ENCODE results near the gene P2RY1.

P2RY1 gene, protein sequence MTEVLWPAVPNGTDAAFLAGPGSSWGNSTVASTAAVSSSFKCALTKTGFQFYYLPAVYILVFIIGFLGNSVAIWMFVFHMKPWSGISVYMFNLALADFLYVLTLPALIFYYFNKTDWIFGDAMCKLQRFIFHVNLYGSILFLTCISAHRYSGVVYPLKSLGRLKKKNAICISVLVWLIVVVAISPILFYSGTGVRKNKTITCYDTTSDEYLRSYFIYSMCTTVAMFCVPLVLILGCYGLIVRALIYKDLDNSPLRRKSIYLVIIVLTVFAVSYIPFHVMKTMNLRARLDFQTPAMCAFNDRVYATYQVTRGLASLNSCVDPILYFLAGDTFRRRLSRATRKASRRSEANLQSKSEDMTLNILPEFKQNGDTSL

DNA sequence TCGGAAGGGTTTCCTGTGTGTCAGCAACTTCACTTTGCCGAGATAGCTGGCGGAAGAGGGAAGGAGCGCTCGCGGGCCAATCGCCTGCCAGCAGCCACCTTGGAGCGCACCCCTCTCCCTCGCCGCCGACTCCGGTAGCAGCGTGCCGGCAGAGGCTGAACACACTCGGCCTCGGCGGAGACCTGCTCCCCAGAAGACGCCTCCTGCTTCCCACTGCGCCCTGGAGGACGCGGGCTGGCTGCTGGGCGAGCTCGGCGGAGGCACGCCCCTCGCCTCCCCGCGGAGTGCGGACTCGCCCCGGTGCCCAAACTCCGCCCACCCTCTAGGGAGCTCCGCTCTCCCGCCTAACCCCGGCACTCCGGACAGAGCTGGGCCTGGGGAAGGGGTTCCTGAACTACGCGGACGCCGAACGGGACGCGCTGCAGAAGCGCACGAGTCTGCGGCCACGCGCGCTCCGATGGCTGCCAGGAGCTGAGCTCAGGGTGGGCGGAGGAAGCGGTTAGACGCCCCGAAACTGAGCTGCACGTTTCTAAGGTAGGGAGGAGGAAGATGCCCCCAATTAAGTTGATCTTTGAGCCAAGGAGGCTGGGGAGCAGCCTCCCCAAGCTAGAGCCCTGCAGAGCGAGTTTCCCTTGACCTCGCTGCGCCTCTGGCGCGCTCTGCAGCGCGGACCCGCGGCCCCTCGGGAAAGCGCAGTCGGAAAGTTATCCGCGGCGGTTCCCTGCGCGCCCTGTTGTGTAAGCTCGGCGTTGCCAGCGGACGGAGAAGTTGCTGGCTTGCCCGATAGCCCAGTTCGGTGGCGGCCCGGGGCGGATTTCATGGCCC is at the start of gene P2RY1:
Gene P2RY1, plus strand, starts transcription at position 356 of the 825 bp plus-strand sequence. CDS start 652 bp downstream, outside the sequence.
- DNase-seq (ENCODE audit: low read depth in 1 of 2, low spot score in 1 of 2) = no peak

- no peak for DNase-seq (ENCODE audit: low read depth in 1 of 2, low spot score in 1 of 2)
Measured at GRCh38 chr3:152786977-152787681, 47.8 kb upstream of the P2RY1 start.

DNA sequence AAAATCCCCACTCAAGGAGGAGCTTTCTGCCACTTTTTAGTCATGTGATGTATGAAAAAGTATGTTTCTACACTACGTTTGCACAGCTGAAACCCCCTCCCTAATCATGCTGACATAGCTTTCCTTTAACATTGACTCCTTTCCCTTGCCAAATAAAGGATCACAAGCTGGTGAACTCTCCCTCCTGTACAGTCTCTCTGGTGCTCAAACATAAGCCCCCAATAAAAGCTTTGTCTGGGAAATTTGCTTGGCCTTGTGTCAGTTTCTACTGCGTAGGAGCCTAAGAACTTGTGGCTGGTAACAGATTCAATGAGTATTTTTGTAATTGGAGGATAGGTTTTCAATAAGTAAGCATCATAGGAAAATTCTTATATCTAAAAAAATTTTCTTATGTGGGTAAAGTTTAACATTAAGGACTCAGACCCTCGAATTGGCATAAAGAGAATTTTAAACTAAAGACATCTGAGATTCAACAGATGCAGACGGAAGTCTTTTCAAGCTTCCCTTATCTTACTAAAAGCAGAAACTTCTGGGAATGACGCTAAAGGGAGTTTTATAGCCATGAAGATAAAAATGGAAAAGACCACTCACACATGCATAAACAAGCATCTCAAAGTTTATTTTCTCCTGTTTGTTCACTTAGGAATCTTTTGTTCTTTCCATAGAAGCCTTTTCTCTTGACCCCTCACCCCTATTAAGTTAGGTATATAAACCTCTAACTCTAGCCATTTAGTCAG is 44.1 kb upstream of the P2RY1 start:
- no peak for DNase-seq (ENCODE audit: low read depth in 1 of 2, low spot score in 1 of 2)

DNA sequence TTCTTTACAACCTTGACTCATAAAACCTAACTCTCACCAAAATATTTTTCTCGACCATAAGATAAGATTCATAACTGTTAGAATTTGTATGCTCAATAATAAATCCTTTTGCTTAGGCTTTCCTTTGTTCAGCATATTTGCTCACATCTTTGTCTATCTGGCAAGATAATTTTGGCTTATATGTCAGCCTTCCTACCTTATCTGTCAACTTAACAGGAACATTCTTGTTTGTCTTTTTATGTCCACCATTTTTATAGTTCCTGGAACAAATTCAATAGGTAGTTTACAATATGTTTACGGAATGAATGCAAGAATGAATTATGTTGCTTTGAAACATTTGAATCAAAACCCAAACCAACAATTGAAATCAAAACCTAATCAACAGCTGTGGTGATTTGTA is 41.0 kb upstream of the P2RY1 start:
- no peak for DNase-seq (ENCODE audit: low read depth in 1 of 2, low spot score in 1 of 2)

DNA sequence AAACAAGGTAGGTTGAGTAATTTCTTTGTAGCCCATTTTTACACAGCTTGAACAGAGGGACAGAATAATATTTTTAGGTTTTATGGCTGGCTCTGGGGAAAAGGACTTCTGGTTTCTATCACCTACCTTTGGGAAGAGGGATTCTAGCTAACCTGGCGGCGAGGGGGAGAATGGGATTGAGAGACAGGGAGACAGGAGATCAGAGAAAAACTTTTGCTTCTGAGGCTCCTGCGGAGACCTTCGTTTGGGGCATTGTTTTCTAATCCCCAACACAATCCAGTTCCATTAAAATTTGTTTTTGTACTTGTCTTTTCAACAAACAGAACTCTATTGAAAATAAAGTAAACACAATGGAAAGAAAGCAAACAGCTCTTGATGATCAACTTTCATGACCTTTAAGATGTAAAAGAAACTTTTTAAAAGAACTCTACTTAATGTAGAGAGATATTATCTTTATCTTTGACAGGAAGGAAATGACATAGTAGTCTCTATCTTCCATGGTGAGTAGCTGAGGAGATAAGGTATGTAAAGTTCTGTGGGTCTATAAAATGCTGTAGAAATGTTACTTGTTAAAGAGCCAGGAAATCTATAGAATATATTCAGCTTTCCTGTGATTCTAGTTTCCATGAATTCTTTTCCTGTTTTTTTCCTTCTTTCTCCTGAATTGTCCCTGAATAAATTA is 37.0 kb upstream of the P2RY1 start:
- no peak for DNase-seq (ENCODE audit: low read depth in 1 of 2, low spot score in 1 of 2)

DNA sequence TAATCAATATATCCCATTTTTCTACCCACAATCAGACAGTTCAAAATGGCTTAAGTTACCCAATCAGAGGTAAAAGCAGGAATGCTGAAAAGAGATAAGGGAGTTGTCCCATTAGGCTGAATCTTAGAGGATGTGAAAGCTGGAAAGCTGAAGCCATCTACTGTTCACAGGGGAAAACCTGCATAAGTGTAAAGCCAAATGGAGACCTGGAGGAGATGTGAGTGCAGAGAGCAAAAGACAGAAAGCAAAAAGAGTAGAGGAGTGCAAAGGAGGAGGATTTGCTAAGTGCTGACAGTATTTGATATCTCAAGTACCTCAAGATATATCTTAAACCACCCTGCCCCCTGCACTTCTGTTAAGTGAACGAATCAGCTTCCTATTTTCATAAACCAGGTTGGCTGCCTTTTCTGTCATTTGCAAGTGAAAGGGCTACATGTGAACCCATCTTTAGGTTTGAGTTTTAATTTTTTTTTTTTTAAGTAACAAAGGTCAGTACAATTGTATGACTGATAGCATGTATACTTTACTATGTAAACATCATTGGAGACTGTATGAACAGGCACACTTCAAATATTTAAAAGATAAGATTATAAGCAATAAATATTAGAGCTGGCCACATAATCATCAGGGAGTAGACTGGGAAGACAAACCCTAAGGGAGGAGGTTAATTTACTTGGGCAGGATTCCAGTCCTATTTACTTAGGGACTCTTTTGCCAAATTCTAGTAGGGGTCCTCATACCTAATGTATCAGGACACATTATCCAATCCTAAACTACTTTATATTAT is 22.8 kb upstream of the P2RY1 start:
- no peak for DNase-seq (ENCODE audit: low read depth in 1 of 2, low spot score in 1 of 2)

DNA sequence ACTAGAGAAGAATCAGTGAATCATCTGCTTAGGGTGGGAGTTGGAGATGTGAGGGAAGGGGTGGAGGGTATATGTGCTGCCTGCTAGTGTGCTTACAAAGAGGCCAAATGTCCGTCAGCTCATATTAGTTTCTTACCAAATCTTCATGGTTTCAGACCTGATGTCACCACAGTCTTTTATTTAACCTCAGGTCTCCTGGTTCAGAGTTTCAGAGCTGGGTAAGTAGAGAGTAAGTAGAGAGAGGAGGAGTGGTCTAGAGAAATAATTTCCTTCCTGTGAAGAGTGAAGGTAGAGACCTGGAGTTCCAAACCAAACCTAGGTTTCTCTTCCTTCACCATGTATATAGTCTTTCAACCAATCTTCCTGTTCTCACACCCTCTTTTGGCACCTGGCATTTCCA is 17.5 kb upstream of the P2RY1 start:
- DNase-seq (ENCODE audit: low read depth in 1 of 2, low spot score in 1 of 2) = no peak

- no peak for DNase-seq (ENCODE audit: low read depth in 1 of 2, low spot score in 1 of 2)
Measured at GRCh38 chr3:152818027-152818426, 16.9 kb upstream of the P2RY1 start.

GRCh38 chr3:152823173-152823572 is 11.8 kb upstream of the P2RY1 start:
- DNase-seq (ENCODE audit: low read depth in 1 of 2, low spot score in 1 of 2) = no peak

GRCh38 chr3:152823781-152824180 is 11.2 kb upstream of the P2RY1 start:
- DNase-seq (ENCODE audit: low read depth in 1 of 2, low spot score in 1 of 2) = no peak

- no peak for DNase-seq (ENCODE audit: low read depth in 1 of 2, low spot score in 1 of 2)
Measured at GRCh38 chr3:152825566-152825965, 9.4 kb upstream of the P2RY1 start.

- DNase-seq (ENCODE audit: low read depth in 1 of 2, low spot score in 1 of 2) = no peak
Measured at GRCh38 chr3:152826476-152826875, 8.5 kb upstream of the P2RY1 start.

- DNase-seq (ENCODE audit: low read depth in 1 of 2, low spot score in 1 of 2) = no peak
Measured at GRCh38 chr3:152827313-152827712, 7.6 kb upstream of the P2RY1 start.

DNA sequence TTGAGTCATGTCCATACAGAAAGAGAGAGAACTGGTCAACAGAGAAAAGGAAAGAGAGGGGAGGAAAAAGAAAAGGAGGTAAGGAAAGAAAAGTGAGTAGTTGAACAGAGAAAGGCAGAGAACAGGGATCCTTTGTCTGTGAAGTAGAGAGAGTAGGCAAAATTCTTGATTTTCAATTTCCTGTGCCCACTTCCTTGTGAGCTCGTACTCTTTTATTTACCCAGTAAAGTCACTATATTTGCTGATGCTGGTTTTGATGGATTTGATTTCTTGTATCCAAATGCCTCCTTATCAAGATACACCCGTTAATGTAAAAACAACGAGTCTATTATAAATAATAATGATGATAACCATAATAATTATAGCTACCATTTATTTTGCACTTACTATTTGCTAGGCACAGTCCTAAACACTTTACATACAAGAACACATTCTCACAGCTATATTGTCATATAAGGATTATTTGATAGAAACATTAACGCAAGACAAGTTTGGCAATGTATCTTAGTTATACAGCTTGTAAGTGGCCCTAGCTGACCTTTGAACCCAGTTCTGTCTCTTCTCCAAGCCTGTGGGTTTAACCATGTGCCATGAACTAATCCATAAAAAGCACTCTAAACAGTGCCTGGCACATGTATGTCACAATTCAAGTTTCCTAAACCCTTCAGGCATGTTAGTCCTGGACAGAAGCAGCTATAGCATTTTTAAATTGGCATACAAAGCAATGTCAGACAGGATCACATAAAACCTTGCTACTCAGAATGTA is 6.7 kb upstream of the P2RY1 start:
- DNase-seq (ENCODE audit: low read depth in 1 of 2, low spot score in 1 of 2) = no peak

- no peak for DNase-seq (ENCODE audit: low read depth in 1 of 2, low spot score in 1 of 2)
Measured at GRCh38 chr3:152830245-152830644, 4.7 kb upstream of the P2RY1 start.

DNA sequence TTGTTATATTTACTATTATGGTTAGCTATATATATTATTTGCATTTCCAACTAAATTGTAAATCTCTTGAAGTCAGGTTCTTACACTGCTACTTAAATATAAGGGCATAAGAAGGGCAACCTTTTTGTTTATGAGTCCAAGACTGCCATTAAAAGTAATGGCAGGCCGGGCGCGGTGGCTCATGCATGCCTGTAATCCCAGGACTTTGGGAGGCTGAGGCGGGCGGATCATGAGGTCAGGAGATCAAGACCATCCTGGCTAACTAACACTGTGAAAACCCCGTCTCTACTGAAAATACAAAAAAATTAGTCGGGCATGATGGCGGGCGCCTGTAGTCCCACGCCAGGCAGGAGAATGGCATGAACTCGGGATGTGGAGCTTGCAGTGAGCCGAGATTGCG is 2.9 kb upstream of the P2RY1 start:
- no peak for DNase-seq (ENCODE audit: low read depth in 1 of 2, low spot score in 1 of 2)

GRCh38 chr3:152833089-152833488 is 1.8 kb upstream of the P2RY1 start:
- no peak for DNase-seq (ENCODE audit: low read depth in 1 of 2, low spot score in 1 of 2)

- no peak for DNase-seq (ENCODE audit: low read depth in 1 of 2, low spot score in 1 of 2)
Measured at GRCh38 chr3:152834191-152834775, 648 bp upstream of the P2RY1 start.

Data from activated T-helper 1 cell treated with anti-CD3 and anti-CD28 coated beads, Interleukin-2, amount 50 U/mL, for 16 hours (primary cell).